CD4-positive, alpha-beta T cell (primary cell): Measurements from ENCODE around the gene RCC2. TPM values are rescaled to one million over a fixed set of nuclear protein-coding genes. Genes with fewer than 3 reads are reported as not detected.

Experiments used
- ATAC-seq: fragments of 200-7000 bp; cut with Tn5 transposase; one replicate; pipeline ENCODE4 v1.10.0; 2022; ENCODE audit warnings: mild to moderate bottlenecking; ENCODE audit not compliant: poor library complexity
- CTCF ChIA-PET: fragments of 350-600 bp; sonication (Branson Sonifier 250); formaldehyde crosslinking; loops from one replicate; lab custom pipeline; 2021; ENCODE audit warnings: antibody characterized with exemption, inconsistent platforms; lab: Charles Lee
- POLR2A ChIA-PET: fragments of 350-600 bp; sonication (Branson Sonifier 250); formaldehyde crosslinking; loops from one replicate; lab custom pipeline; 2021; ENCODE audit warnings: antibody characterized with exemption, inconsistent platforms; lab: Charles Lee
- DNase-seq, 14 experiments: peaks; one replicate each; pipeline ENCODE4 v3.0.0-alpha.2; 2013 to 2020; ENCODE audit warnings: mixed read lengths in 2 of 14
- H3K27ac ChIP-seq, 2 donors: one replicate each; pipeline versions ENCODE4 v1.5.1 to v1.7.0; 2013; ENCODE audit warnings: low read length in 2 of 2, low read depth in 1 of 2, mild to moderate bottlenecking in 1 of 2
- H3K27me3 ChIP-seq, 2 experiments: 1 replicate in 1 of 2; 2 replicates in 1 of 2; pipeline versions ENCODE4 v1.6.1 to v1.7.0; 2013; ENCODE audit warnings: low read length in 2 of 2, control low read depth in 1 of 2, mild to moderate bottlenecking in 1 of 2, moderate library complexity in 1 of 2; ENCODE audit not compliant: insufficient read depth in 2 of 2, control insufficient read depth in 1 of 2
- H3K36me3 ChIP-seq: one replicate; pipeline ENCODE4 v1.6.1; 2013; ENCODE audit warnings: low read length, control low read depth; ENCODE audit not compliant: insufficient read depth
- H3K4me1 ChIP-seq: one replicate; pipeline ENCODE4 v1.6.1; 2013; ENCODE audit warnings: low read length, control low read depth; ENCODE audit not compliant: insufficient read depth
- H3K4me3 ChIP-seq: one replicate; pipeline ENCODE4 v1.5.1; 2013; ENCODE audit warnings: mild to moderate bottlenecking, low read length, moderate library complexity
- H3K9me3 ChIP-seq, 2 experiments: 1 replicate in 1 of 2; 2 replicates in 1 of 2; pipeline versions ENCODE4 v1.6.1 to v1.7.0; 2013; ENCODE audit warnings: low read length in 2 of 2, mild to moderate bottlenecking in 2 of 2, control low read depth in 1 of 2, moderate library complexity in 1 of 2; ENCODE audit not compliant: control insufficient read depth in 1 of 2, insufficient read depth in 1 of 2
- H3K27ac Mint-ChIP-seq: one replicate; pipeline ENCODE4 v1.8.0; 2020; ENCODE audit warnings: mixed read lengths
- H3K27me3 Mint-ChIP-seq: one replicate; pipeline ENCODE4 v1.8.0; 2021; ENCODE audit warnings: mixed read lengths
- H3K36me3 Mint-ChIP-seq: one replicate; pipeline ENCODE4 v1.8.0; 2021; ENCODE audit warnings: low read depth, mixed read lengths
- H3K4me1 Mint-ChIP-seq: one replicate; pipeline ENCODE4 v1.8.0; 2021; ENCODE audit warnings: low read depth, mixed read lengths
- H3K4me3 Mint-ChIP-seq: one replicate; pipeline ENCODE4 v1.8.0; 2020; ENCODE audit warnings: mild to moderate bottlenecking, mixed read lengths
- H3K9me3 Mint-ChIP-seq: one replicate; pipeline ENCODE4 v1.8.0; 2020; ENCODE audit warnings: mixed read lengths
- CTCF ChIP-seq: fragments of 200-600 bp; IDR thresholded peaks from one replicate; pipeline ENCODE4 v1.8.0; 2022; ENCODE audit warnings: antibody characterized with exemption, mild to moderate bottlenecking
- intact Hi-C, 2 experiments: fragments of 100-400 bp; cut with DNase I in 1 of 2; cut with micrococcal nuclease in 1 of 2; formaldehyde crosslinking; loops; one replicate each; pipeline versions ENCODE4 v1.15.1 to v1.9.0; 2023 to 2025; cut with DNase I, micrococcal nuclease
- total RNA-seq, 174 experiments: library from RNA in 2 of 174; stranded (reverse) in 2 of 174; gene quantifications; one replicate each; pipeline ENCODE4 v1.2.3 and lab custom pipeline; 2021 to 2026

RCC2 gene
- total RNA-seq, 2 experiments from 2014 or later, result 20.1 to 21.0 TPM

GRCh38 chr1:17363351-17363750, 76.1 kb downstream of the RCC2 start:
- ChIA-PET CTCF (no interaction called here), POLR2A (no interaction called here)
- no peak for TF ChIP-seq CTCF
- H3K9me3 ChIP-seq, result no peaks in the 10 kb centered on the region
- no peaks in the 10 kb centered on the region for H3K36me3 ChIP-seq
- intact Hi-C loops, result no loop called here
- peaks cover 0 to 3% of the 10 kb centered on the region in 2 experiments for H3K27me3 ChIP-seq
- no peak overlapping the region for H3K4me3 Mint-ChIP-seq
- no peak overlapping the region for H3K27ac Mint-ChIP-seq
- no peak overlapping the region for H3K27ac ChIP-seq
- peaks cover 10% of the 10 kb centered on the region for H3K27me3 Mint-ChIP-seq
- H3K4me1 Mint-ChIP-seq, result no peaks in the 10 kb centered on the region
- H3K4me3 ChIP-seq, result no peak overlapping the region
- DNase-seq (no peak), ATAC-seq (no peak)
- no peaks in the 10 kb centered on the region for H3K9me3 Mint-ChIP-seq
- H3K36me3 Mint-ChIP-seq, result no peaks in the 10 kb centered on the region
- no peaks in the 10 kb centered on the region for H3K4me1 ChIP-seq

DNA sequence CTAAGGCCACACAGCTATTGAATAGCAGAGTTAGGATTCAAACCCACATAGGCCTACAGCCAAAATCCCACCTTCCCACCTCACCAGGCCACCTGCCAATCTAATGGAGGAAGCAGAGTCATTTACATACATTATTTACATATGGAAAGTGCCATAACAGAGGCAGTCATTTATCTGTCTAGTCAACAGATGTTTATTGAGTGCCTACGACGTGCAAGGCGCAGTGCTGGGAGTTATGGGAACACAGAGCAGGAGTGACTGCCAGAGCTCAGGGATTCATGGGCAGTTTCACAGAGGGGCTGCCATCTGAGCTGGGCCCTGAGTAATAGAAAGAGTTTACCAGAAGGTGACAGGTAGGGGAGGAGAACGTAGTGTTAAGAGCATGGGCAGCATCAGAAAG, 77.8 kb downstream of the RCC2 start:
- ATAC-seq, result no peak
- TF ChIP-seq CTCF, result no peak

DNA sequence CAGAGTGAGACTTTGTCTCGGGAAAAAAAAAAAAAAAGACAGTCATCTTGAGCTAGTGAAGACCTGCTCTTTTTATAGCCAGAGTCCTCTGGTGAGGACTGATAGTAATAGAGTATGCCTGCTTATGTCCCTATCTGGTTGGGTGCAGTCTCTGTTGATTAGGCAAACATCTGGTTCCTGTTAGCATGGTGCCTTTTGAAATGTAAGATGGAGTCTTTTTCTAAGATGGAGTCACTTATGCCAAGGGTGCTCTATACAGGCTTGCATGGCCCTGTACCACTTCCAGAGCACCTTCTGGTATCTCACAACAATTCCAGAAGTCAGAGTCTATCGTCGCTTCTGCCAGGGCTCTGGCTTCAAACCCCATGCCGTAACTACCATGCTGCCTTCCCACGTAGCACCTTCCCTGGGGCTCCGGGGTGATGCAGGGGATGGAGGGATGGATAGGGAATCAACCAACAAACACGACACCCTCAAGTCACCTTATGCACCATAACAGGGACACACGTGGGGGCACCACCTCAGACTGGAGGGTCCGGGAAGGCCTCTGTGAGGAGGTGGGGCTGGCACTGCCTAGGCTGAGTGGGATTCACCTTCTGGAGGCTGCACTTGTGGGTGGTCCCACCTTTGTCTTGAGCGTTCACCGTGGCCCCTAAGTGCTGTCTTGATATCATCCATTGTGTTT, 79.1 kb downstream of the RCC2 start:
- no peak for TF ChIP-seq CTCF
- no peaks in the 10 kb centered on the region for H3K36me3 Mint-ChIP-seq
- no peak overlapping the region for H3K27ac Mint-ChIP-seq

More for the DNA sequence above, 77.8 kb downstream of the RCC2 start:
- Mint-ChIP-seq H3K4me3 (no peak overlapping the region), H3K4me1 (peaks cover 1% of the 10 kb centered on the region), H3K9me3 (no peaks in the 10 kb centered on the region), H3K27ac (no peak overlapping the region), H3K27me3 (peaks cover 10% of the 10 kb centered on the region), H3K36me3 (no peaks in the 10 kb centered on the region)
- no peaks in the 10 kb centered on the region for H3K9me3 ChIP-seq
- intact Hi-C loops, result no loop called here
- H3K4me3 ChIP-seq, result no peak overlapping the region
- peaks cover under 1% of the 10 kb centered on the region for H3K4me1 ChIP-seq
- ChIA-PET CTCF (no interaction called here), POLR2A (interaction anchor here (0.6 kb wide), 1 partner anchor 23 kb away, joined by 3 read pairs; no protein-coding TSS in a partner anchor)
- H3K36me3 ChIP-seq, result no peaks in the 10 kb centered on the region
- no peak for DNase-seq
- peaks cover 0 to 3% of the 10 kb centered on the region in 2 experiments for H3K27me3 ChIP-seq
- H3K27ac ChIP-seq, result no peak overlapping the region

More for the DNA sequence above, 79.1 kb downstream of the RCC2 start:
- Histone ChIP-seq H3K9me3 (no peaks in the 10 kb centered on the region), H3K4me3 (no peak overlapping the region), H3K27me3 (peaks cover 0 to 3% of the 10 kb centered on the region in 2 experiments), H3K36me3 (no peaks in the 10 kb centered on the region), H3K27ac (no peak overlapping the region), H3K4me1 (peaks cover 10% of the 10 kb centered on the region)
- ATAC-seq, result no peak
- intact Hi-C loops, result no loop called here
- POLR2A ChIA-PET, result no interaction called here
- Mint-ChIP-seq H3K9me3 (no peaks in the 10 kb centered on the region), H3K27me3 (peaks cover 10% of the 10 kb centered on the region), H3K4me1 (peaks cover 11% of the 10 kb centered on the region), H3K4me3 (no peak overlapping the region)
- no peak for DNase-seq
- CTCF ChIA-PET, result no interaction called here
